ENCODE results near the gene TAF11L8.
"Not testable (repeated sequence)": the region's sequence is repeated elsewhere in the genome, so short reads cannot be mapped to it uniquely, and the experiment has no call there.

The TAF11L8 gene

DNA sequence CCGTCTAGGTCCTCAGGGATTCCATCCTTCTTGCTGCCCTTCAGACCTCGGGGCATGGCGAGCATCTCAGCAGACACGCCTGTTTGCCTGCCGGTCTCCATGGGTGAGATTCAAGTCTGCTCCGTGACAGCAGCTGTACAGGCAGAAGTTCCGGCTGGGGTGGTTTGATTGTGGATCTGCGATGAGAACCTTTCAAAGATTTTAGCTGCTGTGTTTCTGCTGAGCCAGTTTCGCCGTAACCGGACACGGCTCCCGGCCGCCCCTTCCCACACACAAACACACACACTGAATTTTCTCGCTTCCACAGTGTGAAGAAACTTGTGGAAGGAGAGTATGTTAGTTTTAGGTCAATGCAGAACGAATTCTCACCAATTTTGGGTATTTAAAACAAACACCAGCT is at the start of gene TAF11L8:
Gene TAF11L8, minus strand, starts transcription at position 101 of the 400 bp plus-strand sequence.
- DNase-seq, result not testable (repeated sequence)

DNA sequence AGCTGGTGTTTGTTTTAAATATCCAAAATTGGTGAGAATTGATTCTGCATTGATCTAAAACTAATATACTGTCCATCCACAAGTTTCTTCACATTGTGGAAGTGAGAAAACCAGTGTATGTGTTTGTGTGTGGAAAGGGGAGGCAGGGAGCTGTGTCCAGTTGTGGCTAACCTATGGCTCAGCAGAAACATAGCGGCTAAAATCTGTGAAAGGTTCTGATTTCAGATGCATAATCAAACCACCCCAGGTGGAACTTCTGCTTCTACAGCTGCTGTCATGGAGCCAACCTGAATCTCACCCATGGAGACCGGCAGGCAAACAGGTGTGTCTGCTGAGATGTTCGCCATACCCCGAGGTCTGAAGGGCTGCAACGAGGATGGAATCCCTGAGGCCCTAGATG is 43.4 kb upstream of the TAF11L8 start, which contains the start of gene TAF11L14:
Gene TAF11L14, plus strand, starts transcription at position 301 of the 400 bp plus-strand sequence.
- no peak for DNase-seq

DNA sequence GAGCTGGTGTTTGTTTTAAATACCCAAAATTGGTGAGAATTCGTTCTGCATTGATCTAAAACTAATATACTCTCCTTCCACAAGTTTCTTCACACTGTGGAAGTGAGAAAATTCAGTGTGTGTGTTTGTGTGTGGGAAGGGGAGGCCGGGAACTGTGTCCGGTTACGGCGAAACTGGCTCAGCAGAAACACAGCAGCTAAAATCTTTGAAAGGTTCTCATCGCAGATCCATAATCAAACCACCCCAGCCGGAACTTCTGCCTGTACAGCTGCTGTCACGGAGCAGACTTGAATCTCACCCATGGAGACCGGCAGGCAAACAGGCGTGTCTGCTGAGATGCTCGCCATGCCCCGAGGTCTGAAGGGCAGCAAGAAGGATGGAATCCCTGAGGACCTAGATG is 41.0 kb upstream of the TAF11L8 start, which contains the start of gene TAF11L13:
Gene TAF11L13, plus strand, starts transcription at position 301 of the 400 bp plus-strand sequence.
- DNase-seq, result not testable (repeated sequence)

- DNase-seq, result no peak
These were observed 34.9 kb upstream of the TAF11L8 start for GRCh38 chr5:17625686-17626085.

- no peak for DNase-seq
These were observed 29.9 kb upstream of the TAF11L8 start for GRCh38 chr5:17620627-17621026.

DNA sequence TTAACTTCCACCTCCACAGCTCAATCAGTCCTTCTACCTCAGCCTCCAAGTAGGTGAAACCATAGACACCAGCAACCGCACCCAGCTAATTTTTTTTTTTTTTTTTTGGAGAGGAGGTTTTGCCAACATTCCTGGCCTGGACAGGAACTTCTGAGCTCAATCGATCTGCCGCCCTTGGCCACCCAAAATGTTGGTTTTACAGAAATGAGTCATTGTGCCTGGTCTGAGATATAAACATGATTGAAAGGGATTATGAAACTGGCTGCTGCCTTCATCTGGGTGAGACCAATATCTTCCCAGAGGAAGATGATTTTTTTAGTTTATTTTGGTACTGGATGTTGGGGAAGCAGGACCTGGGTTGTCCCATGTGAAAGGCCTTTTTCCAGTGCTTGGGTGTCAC is 28.6 kb upstream of the TAF11L8 start:
- no peak for DNase-seq

DNA sequence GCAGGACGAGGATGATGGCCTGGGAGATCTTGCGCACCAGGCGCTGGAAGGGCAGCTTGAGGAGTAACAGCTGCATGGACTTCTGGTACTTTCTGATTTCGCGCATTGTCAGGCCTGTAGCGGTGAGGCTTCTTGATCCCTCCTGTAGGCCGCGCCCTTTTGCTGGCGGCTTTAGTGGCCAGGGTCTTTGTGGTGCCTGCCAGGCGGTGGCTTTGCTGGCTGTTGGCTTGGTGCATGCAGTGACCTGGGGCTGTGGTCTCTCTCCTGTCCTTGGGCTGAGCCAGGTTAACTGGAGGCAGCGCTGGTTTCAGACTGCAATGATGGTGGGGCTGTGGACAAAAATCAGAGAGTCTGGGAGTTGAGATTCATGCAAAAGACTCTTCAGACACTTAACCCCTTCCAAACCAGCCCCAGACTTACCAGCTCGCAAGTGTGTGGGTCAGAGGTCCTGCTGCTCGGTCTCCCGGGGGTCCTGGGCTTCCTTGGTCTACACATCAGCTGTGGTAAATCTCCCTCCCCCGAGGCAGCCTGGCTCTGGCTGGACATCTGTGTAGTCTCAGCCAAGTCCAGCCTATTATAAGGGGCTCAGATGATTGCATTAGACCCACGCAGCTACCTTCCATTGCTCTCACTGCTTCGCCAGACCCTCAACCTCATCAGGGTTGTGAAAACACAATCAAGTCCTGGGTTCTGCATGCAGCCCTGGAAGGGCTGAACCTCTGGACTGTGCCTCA is 24.3 kb upstream of the TAF11L8 start:
- DNase-seq, result no peak

DNA sequence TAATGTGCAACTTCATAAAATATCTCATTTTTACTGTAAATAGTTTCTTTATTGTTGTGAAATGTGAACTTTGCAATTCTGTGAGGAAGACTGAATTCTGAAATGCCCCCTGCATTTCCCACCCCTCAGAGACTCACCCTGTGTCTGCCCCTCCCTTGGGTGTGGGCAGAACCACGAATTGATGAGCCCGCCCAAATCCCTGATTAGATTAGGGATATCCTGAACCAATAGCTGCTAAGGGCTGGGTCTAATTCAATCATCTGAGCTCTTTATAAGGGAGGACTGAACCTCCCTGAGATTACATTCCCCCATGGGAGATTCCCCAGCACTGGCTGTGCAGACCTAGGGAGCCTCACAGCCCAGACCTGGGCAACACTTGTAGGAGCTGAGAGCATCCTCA is 19.3 kb upstream of the TAF11L8 start, which contains the start of gene TAF11L12:
Gene TAF11L12, plus strand, starts transcription at position 301 of the 400 bp plus-strand sequence.
- DNase-seq, result not testable (repeated sequence)

DNA sequence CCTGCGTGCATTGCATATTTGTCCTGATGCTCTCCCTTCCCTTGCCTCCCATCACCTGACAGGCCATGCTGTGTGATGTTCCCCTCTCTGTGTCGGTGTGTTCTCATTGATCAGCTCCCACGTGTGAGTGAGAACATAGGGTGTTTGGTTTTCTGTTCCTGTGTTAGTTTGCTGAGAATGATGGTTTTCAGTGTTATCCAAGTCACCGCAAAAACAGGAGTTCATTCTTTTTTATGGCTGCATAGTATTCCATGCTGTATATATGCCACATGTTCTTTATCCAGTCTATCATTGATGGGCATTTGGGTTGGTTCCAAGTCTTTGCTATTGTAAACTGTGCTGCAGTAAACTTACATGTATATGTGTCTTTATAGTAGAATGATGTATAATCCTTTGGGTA is 16.7 kb upstream of the TAF11L8 start:
- DNase-seq, result not testable (repeated sequence)

- DNase-seq, result no peak
These were observed 14.2 kb upstream of the TAF11L8 start for GRCh38 chr5:17604951-17605350.

GRCh38 chr5:17603880-17604279 is 13.1 kb upstream of the TAF11L8 start, which contains the start of gene TAF11L11:
Gene TAF11L11, plus strand, starts transcription at chr5:17604183.
- DNase-seq, result not testable (repeated sequence)

DNA sequence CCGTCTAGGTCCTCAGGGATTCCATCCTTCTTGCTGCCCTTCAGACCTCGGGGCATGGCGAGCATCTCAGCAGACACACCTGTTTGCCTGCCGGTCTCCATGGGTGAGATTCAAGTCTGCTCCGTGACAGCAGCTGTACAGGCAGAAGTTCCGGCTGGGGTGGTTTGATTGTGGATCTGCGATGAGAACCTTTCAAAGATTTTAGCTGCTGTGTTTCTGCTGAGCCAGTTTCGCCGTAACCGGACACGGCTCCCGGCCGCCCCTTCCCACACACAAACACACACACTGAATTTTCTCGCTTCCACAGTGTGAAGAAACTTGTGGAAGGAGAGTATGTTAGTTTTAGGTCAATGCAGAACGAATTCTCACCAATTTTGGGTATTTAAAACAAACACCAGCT is 7.0 kb upstream of the TAF11L8 start, which contains the start of gene TAF11L10:
Gene TAF11L10, minus strand, starts transcription at position 101 of the 400 bp plus-strand sequence.
- not testable (repeated sequence) for DNase-seq

GRCh38 chr5:17594255-17594654 is 3.5 kb upstream of the TAF11L8 start, which contains the start of gene TAF11L9:
Gene TAF11L9, minus strand, starts transcription at chr5:17594394.
- DNase-seq, result not testable (repeated sequence)

- DNase-seq, result not testable (repeated sequence)
These were observed 5.1 kb downstream of the TAF11L8 start, which contains the start of gene TAF11L7 for GRCh38 chr5:17585658-17586057. Gene TAF11L7, minus strand, starts transcription at chr5:17585758.
